Fibroblast of skin of right quadriceps (primary cell): ENCODE data around the gene NDEL1.

Experiments used
- DNase-seq: peaks from one replicate; pipeline ENCODE4 v3.0.0-alpha.2; 2013

Gene NDEL1

GRCh38 chr17:8417806-8418205 is 17.9 kb upstream of the NDEL1 start:
- no peak for DNase-seq

GRCh38 chr17:8418471-8418870 is 17.2 kb upstream of the NDEL1 start:
- DNase-seq, result no peak

DNA sequence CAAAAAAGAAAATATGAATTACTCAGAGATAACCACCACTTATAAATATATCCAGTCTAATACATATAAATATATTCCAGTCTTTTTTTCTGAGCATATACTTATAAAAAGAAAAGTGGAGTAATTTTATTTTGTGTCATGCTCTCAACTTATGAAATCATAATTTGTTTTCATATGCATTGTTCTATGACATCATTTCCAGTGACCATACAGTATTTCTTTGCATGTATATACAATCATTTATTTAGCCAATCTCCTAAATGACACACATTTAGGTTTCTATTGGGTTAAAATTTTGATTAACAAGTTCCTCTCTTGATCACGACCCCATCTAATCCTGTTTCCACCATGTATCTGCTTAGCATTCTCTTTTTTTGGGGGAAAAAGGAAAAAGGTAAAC is 16.4 kb upstream of the NDEL1 start:
- DNase-seq, result no peak

DNA sequence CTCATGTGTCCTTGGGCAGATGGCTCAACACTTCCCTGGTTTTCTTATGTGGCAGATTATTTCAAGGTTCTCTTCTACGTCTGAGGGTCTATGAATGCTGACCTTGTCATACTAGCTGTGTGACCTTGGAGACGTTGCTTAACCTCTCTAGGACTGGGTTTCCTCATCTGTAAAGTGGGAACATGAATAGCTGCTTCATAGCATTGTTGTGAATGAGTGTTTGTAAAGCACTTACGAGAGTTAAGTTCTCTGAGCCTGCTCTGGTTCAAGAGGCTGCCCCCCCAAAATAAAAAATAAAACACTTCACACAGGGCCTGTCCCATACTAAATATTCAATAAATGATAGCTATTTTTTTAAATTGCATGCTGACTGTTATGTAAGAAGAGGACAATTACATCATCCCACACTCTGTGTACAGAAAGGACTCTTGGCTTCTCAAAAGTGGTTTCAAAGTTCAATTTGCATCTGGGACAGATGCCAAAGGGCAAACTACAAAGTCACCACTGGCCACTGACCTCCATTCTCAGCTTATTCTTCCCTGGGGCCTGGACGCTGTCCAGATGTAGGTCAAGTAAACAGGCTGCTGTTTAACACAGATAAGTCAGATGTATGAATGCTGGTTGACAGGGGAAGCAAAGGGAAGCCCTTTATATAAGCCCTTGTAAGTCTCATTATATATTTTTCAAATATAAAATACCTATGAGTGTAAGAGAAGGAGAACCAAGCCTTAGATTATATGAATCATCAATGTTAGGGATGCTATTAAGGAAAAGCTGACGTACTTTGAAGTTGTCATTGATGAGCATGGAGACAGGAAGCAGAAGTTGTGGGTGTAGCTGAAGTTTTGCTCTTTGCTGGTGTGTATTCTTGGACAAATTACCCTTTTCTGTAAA is 15.4 kb upstream of the NDEL1 start:
- peak; percentile 11 for DNase-seq

GRCh38 chr17:8421571-8421970 is 14.1 kb upstream of the NDEL1 start:
- peak; percentile 8 for DNase-seq

DNA sequence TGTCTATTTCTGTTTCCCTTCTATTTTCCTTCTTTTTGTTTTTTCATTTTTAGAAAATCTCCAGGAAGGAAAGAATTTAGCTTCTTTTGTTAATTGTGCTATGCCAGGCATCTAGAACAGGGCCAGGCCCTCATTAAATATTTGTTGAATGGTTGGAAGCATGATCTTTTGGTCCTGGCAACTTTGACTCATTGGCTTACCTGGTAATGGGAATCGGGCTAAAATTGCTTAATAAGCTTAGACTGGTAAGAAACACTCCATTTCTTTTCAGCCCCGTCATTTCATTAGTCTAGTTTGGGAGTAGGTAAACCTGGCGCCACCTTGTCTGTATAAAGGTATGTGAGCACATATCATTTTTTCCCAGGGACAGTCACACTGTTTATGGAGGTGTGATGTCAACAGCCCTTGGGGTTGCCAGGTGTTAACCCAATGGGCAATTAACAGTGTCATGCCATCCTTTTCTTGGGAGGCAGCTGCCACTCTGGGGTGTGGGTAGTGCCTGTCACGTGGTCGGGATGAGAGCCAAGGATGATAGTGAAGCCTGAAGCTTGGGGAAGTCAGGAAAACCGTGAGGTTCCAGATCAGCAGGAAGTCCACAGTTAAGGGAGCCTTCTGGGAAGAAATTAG is 9.5 kb upstream of the NDEL1 start:
- DNase-seq, result no peak

GRCh38 chr17:8426802-8427201 is 8.9 kb upstream of the NDEL1 start:
- no peak for DNase-seq

DNA sequence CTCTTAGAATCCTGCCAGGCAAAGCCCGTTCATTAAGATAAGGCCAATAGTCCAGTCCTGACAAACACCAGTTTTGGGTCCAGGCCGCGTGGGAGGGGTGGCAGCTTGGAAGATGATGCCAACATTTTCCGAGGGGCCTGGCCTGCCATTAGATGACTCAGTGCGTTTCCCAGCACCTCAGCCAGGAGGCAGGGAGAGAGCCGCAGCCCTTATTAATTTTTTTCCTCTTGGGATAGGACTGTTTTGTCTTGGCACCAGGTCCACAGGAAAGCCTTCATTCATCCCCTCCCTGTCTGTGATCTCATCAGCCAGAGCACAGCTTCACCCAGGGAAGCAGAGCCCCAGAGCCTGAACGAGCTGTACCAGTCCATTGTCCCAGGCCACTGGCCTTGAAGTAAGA is 4.7 kb upstream of the NDEL1 start:
- peak; percentile 24 for DNase-seq

GRCh38 chr17:8436169-8436843 is 622 bp downstream of the NDEL1 start:
- DNase-seq, result peak; percentile 63

DNA sequence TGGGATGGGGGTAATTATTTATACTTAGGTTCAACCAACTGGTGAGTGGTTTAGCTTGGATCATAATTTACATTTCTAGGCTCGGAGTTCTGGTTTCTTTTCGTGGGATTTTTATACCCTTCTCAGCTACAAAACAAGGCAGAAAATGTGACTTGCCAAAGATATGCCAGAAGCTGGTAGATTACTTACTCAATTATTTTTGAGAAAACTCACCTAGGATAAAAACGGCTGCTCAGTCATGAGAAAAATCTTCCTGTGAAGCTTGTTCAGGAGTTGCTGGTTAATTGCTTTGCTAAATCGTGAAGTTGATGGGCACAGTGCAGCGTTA is 1.1 kb downstream of the NDEL1 start:
- DNase-seq, result no peak

- no peak for DNase-seq
Measured at GRCh38 chr17:8438441-8438840, 2.8 kb downstream of the NDEL1 start.

GRCh38 chr17:8439681-8440080 is 4.0 kb downstream of the NDEL1 start:
- no peak for DNase-seq

GRCh38 chr17:8441690-8442089 is 6.0 kb downstream of the NDEL1 start:
- DNase-seq, result no peak

- DNase-seq, result no peak
Measured at GRCh38 chr17:8442310-8442709, 6.6 kb downstream of the NDEL1 start.

GRCh38 chr17:8443756-8444155 is 8.1 kb downstream of the NDEL1 start:
- DNase-seq, result no peak

- no peak for DNase-seq
Measured at GRCh38 chr17:8444494-8444893, 8.8 kb downstream of the NDEL1 start.

DNA sequence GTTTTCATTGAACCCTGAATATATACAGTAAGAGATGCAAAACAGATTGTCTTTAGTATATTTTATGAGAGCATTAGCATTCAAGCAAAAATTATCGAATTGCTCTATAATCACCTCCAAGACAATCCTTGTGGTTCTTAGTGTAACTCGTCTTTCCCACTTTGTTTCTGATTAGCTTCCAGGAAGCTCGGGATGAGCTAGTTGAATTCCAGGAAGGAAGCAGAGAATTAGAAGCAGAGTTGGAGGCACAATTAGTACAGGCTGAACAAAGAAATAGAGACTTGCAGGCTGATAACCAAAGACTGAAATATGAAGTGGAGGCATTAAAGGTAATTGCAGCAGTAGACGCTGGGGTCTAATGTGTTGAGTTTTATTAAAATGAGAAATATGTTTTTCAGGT is 9.9 kb downstream of the NDEL1 start:
- no peak for DNase-seq

GRCh38 chr17:8447799-8448198 is 12.1 kb downstream of the NDEL1 start:
- no peak for DNase-seq

GRCh38 chr17:8448310-8448709 is 12.6 kb downstream of the NDEL1 start:
- DNase-seq, result no peak

- no peak for DNase-seq
Measured at GRCh38 chr17:8451933-8452614, 16.4 kb downstream of the NDEL1 start.

GRCh38 chr17:8453326-8453725 is 17.6 kb downstream of the NDEL1 start:
- DNase-seq, result no peak

DNA sequence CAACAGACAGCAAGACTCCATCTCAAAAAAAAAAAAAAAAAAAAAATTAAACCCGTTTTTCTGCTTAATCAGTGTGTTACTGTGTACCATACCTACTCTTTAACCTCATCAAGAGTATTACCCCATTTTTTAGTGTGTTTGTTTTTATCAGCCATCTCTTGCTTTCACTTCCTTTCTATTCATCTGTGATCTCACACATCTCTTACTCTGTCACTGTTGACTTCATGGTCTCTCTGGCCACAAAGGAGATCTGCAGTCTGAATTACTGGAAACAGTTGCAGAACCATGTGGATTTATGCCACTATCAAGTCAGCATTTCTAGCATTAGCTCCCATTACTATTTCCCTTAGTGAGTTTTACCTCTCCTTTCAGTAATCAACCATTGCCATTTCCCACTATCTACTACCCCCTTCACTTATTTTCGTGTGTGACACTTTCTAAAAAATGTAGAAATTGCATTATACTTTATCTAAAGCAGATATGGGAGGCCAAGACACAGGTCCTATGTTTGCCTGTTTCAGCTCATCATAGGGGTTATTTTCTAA is 20.1 kb downstream of the NDEL1 start:
- DNase-seq, result no peak

- no peak for DNase-seq
Measured at GRCh38 chr17:8458128-8458527, 22.4 kb downstream of the NDEL1 start.
